Measurements from ENCODE around the gene NFKBIE.
A peak's percentile ranks its signal among the peaks of the same experiment; 100 is the strongest.

The NFKBIE gene

DNA sequence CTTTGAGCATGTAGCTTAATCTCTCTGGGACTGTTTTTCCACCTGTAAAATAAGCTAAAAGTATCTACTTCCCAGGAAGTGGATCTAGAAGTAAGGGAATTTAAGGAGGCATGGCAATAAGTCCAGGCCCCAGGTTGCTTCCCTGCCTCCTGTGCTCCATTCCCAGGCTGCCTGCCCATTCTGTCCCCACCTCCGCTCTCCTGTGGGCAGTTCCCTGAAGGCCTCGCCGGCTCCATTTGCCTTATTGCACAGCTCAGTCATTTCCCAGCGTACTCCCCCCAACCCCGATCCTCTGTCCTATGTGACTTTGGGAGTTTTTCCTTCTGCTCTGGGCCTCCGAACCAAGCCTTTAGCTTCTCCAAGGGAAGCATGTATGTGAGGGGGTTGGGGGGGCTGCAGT is 37.3 kb downstream of the NFKBIE start:
- DNase-seq (ENCODE audit: low read depth in 1 of 2, low spot score in 1 of 2): no peak

DNA sequence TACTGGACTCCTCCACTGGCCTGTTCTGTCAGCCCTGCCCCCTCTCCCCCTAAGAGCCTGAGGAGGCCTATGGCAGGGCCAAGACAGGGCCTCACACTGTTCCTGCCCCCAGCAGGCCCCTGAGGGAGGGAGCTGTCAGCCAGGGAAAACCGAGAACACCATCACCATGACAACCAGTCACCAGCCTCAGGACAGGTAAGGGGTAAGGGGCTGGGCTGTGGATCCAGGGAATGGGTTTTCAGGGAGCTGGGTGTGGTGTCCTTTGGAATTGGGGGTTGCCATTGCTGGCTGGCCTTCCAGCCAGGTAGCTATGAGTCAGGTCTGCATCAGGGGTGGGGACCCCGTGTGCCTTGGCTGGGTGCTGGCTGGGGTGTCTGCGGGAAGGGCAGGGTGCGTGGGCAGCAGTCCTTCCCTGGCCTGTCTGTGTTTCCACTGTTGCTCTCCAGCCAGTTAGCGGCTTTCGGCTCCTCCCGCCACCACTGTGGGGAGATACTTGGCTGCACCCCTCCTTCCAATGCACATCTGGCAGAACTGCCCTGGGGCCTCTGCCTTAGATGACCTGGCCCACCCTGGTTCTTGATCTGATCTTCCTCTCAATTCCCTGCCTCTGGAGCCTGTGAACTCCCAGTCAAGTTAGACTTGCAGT is 38.1 kb downstream of the NFKBIE start:
- DNase-seq (ENCODE audit: low read depth in 1 of 2, low spot score in 1 of 2): no peak

DNA sequence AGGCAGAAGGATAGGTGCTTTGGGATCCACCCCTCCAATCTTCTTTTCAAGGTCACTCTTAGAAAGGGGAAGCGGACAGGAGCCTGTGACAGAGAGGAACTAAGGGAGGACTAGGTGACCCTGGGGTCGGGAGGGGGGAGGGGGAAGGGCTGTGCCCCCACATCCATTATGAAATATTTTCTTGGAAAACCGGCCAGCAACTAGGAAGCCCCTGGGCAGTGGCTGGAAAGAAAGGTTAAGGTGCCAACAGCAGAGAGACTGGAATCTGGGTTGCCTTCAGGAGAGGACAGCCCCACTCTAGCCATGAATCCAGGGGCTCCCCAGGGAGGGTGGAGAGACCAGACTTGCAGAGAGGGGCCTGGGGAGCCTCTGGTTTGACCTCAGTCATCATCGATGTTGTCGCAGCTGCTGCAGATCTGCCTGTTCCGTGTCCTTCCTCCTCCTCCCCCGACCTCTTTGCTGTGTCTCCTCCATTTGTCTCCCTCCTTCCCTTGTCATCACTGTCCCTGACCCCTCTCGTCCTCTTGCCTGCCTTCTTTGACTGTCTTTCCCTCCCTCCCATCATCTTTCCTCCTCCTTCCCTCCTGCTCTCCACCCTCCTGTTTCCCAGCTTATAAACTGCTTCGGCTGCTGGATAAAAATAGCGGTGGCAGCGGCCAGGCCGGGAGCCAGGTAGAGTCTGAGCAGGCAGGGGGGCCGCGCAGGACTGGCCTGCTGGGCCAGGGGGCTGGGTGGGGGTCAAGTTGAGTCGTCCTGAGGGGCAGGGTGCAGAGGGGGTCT is 38.8 kb downstream of the NFKBIE start:
- no peak for DNase-seq (ENCODE audit: low read depth in 1 of 2, low spot score in 1 of 2)

DNA sequence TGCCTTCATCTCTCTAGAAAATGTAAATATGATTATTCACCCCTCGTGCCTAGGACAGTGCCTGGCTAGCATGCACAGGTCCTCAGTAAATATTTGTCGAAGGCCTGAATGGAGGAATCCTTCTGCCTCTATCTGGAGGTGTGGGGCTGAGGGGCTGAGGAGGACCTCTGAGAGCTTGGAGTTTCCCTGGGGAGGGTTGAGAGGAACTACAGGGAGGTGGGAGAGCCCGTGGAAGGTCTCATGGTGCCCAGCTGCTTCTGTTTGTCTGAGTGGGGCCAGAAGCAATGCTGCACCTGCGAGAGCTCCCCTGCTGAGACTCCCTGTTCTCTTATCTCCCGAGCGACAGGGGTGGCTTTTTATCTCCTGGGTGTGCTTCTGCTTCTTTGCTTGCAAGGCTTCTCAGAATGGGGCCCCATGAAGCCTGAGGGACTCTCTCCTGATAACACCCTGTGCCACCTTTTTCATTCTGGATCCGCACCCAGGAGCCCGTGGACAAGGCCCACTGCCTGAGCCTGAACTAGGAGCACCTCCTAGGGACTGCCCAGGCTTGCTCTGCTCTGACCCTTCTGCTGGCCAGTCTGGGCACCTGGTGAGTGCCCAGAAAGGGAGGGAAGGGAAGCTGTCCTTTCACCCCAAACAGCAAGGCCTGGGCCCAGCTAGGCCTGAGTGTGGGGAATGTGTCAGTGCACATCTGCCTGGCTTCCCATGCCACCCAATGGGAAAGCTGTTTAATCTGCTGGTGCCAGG is 39.6 kb downstream of the NFKBIE start:
- no peak for DNase-seq (ENCODE audit: low read depth in 1 of 2, low spot score in 1 of 2)

DNA sequence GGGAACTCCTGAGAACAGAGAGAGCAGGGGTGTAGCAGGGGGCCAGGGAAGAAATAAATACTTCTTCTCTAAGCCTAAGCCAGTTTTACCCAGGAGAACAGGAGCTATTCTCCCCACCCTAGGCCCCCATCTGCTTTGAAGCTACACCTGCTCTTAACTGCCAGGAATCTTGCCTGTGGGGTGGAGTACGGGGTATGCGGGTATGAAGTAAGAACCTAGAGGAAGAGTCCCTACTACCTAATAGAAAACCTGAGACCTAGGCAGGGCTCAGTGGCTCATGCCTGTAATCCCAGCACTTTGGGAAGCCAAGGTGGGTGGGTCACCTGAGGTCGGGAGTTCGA is 40.4 kb downstream of the NFKBIE start:
- no peak for DNase-seq (ENCODE audit: low read depth in 1 of 2, low spot score in 1 of 2)

DNA sequence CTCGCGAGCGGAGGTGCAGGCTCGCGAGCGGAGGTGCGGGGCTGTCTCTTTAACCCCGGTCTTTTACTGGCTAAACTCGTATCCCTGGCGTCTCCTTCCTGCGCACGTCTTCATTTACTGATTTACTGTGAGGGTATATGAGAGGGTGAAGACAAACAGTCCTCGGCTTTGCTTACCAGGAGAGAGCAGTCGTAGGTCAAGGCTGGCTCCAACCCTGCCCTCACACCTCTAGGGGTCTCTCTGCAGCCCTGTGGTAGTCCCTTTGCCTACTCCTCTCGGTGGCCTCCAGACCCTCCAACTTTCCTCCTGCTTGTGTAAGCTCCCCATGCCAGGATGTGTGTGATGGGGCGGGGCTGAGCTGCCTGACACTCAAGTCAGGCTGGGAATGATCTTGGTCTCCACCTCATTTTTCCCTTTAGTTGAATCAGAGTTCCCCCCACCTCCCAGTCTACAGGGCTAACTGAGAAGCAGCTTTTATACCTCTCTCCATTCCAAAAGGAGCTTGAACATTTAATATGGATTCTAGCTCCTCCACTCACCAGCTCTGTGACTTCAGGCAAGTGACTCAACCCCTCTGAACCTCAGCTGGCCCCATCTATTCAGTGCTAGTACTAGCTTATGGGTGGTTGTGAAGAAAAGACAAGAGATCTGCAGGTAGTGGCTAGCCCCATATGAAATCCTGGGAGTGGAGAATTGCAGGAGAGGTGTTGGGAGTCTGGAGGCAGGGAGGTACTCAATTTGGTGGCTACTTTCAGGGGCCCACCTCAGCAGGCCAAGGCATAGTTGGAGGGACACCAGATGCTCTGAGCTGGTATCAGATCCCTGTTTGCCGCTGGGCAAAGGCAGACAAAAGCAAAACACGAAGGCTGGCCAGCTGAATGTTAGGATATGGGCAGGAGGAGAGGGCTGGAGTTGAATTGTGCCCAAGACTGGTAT is 41.1 kb downstream of the NFKBIE start:
- DNase-seq (ENCODE audit: low read depth in 1 of 2, low spot score in 1 of 2): no peak

DNA sequence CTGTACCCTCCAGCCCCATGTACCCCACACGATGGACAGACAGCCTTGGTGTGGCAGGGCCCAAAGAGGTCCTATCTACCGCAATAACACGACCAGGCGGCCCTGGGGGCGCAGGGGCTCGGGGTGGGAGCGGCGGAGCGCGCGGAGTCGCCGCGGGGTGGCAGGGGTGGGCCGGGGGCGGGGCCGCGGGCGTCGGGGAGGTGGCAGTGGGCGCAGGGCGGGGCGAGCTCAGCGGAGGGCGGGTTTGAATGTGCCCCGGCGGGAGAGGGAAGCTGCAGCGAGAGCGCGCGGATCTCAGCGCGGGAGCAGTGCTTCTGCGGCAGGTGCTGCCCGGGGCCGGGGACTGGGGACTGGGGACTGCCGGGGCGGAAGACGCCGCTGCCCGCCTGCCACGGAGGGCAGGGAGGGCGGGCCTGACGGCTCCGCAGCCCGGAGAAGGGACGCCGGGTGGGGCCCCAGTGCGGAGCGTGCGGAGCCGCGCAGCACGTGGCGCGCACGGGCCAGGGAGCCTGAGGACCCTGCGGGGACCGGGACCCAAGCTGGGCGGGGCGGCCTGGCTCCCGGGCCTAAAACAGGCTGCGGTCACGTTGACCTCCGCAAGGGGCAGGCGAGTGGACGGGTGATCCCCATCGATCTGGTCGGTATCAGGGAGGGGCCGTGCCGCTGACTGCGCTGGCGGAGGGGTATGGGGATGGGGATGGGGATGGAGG is 41.9 kb downstream of the NFKBIE start, which contains the start of gene SLC29A1:
TSS of gene SLC29A1 (plus strand) at position 277 of the 710 bp plus-strand sequence. CDS start 3,719 bp downstream, outside the sequence.
- DNase-seq (ENCODE audit: low read depth in 1 of 2, low spot score in 1 of 2): peak; percentile 70 to 73

DNA sequence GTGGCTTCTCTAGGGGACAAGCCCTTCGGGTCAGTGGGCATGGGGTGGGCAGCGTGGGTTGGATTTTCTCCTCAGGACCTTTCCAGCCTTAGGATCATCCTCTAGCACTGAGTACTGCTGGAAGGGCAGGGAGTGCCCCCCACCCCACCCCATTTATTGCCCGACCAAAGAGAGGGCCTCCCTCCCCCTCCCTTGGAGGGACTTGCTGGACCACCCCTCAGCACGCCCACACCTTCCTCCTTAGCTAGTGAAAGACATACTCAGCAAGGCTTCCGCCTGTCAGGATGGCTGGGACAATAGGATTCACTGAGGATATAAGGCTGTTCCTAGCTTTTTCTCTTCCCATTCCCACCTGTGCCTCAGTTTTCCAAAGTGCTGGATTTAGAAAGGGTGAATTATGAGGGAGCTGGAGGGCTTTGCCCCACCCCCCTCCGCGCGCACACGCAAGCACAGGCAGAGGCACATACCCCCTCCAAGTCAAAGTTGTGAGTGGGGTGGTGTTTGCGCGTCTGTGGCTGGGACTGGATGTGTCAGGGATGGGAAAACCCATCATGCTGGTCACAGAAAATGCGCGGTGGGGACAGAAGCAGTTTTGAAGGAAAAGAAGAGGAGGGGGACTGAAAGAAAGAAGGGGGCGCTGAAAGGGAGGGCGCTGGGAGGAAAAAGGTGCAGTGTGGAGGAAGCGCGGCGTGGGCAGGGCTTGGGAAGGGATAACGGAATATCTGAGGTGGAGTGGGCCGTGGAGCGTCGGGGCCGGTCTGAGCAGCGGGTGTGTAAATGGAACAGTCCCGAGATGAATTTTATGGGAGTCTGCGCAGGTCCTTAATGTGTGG is 42.6 kb downstream of the NFKBIE start:
- no peak for DNase-seq (ENCODE audit: low read depth in 1 of 2, low spot score in 1 of 2)

DNA sequence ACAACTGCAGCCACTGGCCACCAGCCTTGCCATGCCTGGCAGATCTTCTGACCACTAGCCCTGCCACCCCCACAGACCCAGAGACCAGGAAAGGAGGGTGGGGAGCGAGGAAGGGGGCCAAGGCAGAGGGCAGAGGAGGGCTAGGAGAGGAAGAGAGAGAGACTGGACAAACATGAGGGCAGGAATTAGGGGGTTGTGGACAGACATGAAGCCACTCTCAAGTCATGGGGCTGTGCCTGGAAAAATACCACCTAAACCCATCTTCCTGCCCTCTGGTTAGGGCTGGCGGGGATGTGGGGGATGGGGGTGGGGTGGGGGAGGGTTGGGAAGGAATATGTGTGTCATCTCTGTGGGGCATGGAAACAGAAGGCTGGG is 43.4 kb downstream of the NFKBIE start:
- no peak for DNase-seq (ENCODE audit: low read depth in 1 of 2, low spot score in 1 of 2)

DNA sequence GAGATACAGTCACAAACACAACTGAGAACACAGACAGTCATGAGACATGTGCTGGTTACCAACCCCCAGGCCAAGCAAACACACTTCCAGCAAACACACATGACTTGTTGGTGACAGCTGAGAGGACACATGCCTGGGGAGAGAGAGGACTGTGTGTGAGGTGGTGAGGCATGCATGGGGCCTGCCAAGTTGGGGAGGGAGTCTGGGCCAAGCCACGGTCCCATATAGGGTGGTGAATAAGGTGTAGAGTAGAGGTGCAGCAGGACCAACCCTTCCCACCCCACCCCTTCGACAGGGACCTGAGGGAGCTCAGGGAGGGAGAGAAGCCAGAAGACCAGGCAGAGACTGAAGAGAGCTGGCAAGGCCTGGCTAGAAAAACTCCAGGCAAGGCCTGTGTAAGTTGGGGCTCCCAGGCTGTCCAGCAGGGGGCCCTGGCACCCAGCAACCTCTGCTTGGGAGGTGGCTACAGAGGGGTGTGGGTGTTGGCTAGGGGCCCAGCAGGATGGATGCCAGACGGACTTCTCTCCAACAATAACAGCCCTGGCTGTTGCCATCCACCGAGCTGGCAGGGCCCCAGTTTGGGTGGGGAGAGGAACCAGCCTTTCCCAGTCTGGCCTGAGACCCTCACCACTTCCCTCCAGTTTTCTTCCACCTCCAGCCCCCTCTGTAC is 43.9 kb downstream of the NFKBIE start:
- DNase-seq (ENCODE audit: low read depth in 1 of 2, low spot score in 1 of 2): peak; percentile 34 to 55

DNA sequence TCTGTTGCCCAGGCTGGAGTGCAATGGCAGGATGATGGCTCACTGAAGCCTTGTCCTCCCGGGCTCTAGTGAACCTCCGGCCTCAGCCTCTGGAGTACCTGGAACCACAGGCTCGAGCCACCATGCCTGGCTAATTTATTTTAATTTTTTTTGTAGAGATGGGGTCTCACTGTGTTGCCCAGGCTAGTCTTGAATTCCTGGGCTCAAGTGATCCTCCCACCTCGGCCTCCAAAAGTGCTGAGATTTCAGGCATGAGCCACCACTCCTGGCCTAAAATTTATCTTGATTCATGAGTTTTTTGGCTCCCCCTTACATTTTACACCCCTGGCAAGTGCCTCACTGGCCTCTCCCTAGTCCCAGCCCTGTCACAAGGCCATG is 44.4 kb downstream of the NFKBIE start:
- no peak for DNase-seq (ENCODE audit: low read depth in 1 of 2, low spot score in 1 of 2)

DNA sequence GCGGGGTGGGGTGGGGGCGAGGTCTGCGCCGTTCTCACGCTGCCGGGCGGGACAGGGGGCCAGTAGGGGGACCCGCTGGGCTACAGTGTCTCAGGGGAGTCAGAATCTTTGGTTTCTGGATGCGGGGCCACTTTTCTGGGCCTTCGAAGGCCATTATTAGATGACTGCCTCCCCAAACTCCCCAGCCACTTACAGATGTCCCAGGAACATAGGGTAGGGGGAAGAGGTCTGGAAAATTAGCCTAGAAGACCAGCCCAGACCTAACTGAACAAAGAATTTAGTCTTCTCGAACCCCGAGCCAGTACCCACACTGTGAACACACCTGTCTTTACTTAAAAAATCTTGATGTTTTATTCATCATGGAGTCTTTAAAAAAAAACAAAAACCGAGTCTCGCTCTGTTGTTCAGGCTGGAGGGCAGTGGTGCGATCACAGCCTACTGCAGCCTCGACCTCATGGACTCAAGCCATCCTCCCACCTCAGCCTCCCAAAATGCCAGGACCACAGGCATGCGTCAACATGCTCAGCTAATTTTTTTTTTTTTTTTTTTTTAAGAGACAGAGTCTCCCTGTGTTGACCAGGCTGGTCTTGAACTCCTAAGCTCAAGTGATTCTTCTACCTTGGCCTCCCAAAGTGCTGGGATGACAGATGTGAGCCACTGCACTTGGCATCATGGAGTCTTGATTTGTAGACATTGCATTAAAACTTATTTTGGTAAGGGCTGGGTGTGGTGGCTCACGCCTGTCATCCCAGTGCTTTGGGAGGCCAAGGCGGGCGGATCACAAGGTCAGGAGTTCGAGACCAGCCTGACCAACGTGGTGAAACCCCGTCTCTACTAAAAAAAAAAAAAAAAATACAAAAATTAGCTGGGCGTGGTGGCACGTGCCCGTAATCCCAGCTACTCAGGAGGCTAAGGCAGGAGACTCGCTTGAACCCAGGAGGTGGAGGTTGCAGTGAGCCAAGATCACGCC is 45.3 kb downstream of the NFKBIE start:
- no peak for DNase-seq (ENCODE audit: low read depth in 1 of 2, low spot score in 1 of 2)

DNA sequence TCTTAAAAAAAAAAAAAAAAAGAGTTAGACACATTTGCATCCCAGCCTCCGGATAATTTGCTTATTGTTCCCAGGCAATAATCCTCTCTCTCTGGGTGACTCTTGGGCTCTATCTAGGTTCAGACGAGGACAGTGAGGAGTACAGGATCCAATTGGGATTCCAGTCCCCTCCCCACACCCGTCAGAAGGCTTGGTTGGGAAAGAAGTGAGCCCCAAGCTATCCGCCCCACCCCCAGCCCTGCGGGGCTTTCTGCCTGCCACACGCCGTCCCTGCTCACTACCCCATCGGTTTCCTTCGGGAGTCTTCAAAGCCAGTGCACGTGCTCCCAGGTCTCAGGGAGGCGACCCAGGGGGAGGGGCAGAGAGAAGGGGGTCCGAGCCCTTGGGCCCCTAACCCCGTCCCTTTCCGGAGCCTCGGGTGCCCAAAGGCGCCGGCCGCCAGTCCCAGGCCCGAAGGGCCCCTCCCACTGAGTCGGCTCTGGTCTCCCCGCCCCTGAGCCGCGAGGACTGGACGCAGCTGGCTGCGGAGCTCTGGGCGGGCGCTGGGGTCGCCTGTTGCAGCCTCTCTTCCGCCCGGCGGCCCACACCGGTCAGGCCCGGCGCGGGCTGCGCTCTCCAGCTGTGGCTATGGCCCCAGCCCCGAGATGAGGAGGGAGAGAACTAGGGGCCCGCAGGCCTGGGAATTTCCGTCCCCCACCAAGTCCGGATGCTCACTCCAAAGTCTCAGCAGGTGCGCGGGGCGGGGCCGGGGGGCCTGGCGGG is 46.1 kb downstream of the NFKBIE start:
- DNase-seq (ENCODE audit: low read depth in 1 of 2, low spot score in 1 of 2): no peak

DNA sequence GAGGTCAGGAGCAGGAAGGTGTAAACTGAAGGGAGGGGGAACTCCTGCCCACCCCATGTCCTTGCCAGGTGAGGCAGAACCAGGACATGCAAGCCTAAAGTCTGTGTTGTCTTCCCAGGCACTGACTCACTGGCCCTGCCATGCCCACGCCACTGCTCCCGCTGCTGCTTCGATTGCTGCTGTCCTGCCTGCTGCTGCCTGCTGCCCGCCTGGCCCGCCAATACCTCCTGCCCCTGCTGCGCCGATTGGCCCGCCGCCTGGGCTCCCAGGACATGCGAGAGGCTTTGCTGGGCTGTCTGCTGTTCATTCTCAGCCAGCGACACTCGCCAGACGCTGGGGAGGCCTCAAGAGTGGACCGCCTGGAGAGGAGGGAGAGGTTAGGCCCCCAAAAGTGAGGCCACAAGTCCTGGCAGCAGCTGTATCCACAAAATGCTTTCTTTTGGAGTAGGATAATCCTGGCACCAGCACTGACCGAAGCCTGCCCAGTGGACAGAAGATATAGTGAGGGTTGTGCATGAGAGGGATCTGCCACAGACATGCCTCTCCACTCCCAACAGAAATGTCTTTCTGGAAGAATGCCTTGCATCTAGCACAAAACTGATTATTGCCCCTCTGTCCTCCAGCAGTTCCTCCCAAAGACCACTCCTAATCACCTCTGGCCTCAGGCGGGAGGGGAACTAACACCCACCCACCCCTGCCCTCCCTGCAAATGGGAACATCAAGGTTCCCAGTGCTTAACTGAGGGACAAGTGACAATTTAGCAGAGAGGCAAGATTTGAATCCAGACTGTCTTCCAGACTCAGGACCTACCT is 47.8 kb downstream of the NFKBIE start:
- no peak for DNase-seq (ENCODE audit: low read depth in 1 of 2, low spot score in 1 of 2)

DNA sequence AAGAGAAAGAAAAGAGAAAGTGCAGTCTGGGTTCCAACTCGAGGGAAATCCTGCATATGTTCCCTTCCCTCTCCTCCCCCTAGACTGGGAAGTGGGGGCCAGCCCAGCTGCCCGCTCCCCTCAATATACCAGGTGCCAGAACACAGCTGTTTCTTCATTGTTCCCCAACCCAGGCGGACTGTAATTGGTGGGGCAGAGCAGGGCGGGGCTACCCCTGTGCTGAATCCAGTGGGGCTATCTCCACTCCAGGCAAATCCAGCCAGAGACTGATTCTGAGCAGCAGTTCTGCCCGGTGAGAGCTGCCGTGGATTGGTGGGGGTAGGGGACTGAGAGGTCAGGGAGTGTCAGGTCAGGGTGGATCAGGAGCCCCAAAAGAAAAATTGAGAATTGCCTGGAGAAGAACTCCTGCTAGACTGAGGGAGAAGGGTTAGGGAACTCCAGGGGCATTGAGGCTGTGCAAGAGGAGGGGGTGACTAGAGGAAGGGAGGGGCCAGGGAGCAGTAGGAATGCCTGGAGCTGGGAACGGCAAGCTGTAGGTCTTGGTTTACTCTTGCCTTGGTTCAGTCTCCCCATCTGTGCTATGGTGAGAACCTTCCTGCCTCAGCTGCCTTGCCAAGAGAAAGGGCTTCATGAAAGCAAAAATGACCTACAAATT is 48.5 kb downstream of the NFKBIE start, which contains the start of gene MYMX:
TSS of gene MYMX (plus strand) at position 250 of the 655 bp plus-strand sequence. CDS start 546 bp downstream, outside the sequence.
- DNase-seq (ENCODE audit: low read depth in 1 of 2, low spot score in 1 of 2): no peak

DNA sequence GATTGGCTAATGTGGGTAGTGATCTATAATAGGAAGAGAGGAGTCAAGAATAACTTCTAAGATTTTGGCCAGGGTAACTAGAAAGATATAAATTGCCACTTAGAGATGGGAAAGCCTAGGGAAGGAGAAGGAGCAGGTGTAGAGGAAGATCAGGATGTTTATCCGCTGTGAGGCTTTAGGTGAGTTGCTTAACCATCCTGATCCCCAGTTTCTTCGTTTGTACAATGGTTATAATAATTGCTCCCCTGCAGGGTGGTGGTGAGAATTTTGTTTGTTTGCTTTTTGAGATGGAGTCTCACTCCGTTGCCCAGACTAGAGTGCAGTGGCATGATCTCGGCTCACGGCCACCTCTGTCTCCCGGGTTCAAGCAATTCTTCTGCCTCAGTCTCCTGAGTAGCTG is 51.0 kb downstream of the NFKBIE start:
- no peak for DNase-seq (ENCODE audit: low read depth in 1 of 2, low spot score in 1 of 2)
